ENCODE results near the gene CHD9NB. TPM values are rescaled to one million over a fixed set of nuclear protein-coding genes. Genes with fewer than 3 reads are reported as not detected.

Gene CHD9NB
- total and polyA plus RNA-seq, 10 of the 15 experiments (the other 5 are each of a cell fraction or from before 2014, with no cell fraction given): 0.14 to 1.6 (median 0.73) TPM

- Histone ChIP-seq H3K4me3 (peak overlapping the region; percentile 27; the same call in 1 of the 2 replicates), H2AFZ (ENCODE audit: control insufficient read depth, low read depth, low read length) (peak overlapping the region; percentile 33), H3K9ac (ENCODE audit: control insufficient read depth, insufficient read depth, low read length) (no peak overlapping the region; the same call in 1 of the 2 replicates), H3K27me3 (replicated peaks in 1 of 2; ENCODE audit: control insufficient read depth in 2 of 2, insufficient read depth in 2 of 2, low read length in 1 of 2) (no peaks in the 10 kb centered on the region), H4K20me1 (ENCODE audit: control insufficient read depth, insufficient read depth) (no peaks in the 10 kb centered on the region), H3K36me3 (ENCODE audit: control insufficient read depth in 2 of 2, insufficient read depth in 2 of 2, low read length in 1 of 2) (no peaks in the 10 kb centered on the region), H3K9me3 (replicated peaks; ENCODE audit: control insufficient read depth, insufficient read depth, low read length) (no peaks in the 10 kb centered on the region), H3K4me1 (ENCODE audit: control insufficient read depth, insufficient read depth, low read length) (peaks cover 3% of the 10 kb centered on the region; the same call in 1 of the 2 replicates), H3K4me2 (ENCODE audit: control insufficient read depth, insufficient read depth) (peak overlapping the region; percentile 48), H3K27ac (ENCODE audit: control insufficient read depth, insufficient read depth) (no peak overlapping the region), H3K79me2 (ENCODE audit: control insufficient read depth, insufficient read depth, low read length) (no peaks in the 10 kb centered on the region)
- ChIA-PET SMC1A (ENCODE audit: uncharacterized antibody, unreplicated experiment) (interaction anchor here (1.1 kb wide), 1 partner anchor 166 kb away, joined by 4 read pairs; no protein-coding TSS in a partner anchor), POLR2A (no interaction called here), RAD21 (ENCODE audit: unreplicated experiment) (no interaction called here), CTCF (interaction anchor here (0.6 to 0.9 kb wide), 3 partner anchors 19 to 64 kb away, joined by 3 read pairs; no protein-coding TSS in a partner anchor)
- no peak for DNase-seq (ENCODE audit: low read depth, low spot score)
- intact Hi-C loops (cut with micrococcal nuclease; ENCODE audit: unreplicated experiment) (no loop called here), in situ Hi-C loops (cut with MboI) (no loop called here)
- 42% methylated on average over 4 of the region's 4 CpGs for WGBS (ENCODE audit: insufficient coverage, insufficient replicate concordance, low lambda C conversion rate, missing lambda C conversion rate)
- TF ChIP-seq BCLAF1 (IDR thresholded peaks at IDR 0.05) (no peak), CEBPB (IDR thresholded peaks at IDR 0.05; ENCODE audit: borderline replicate concordance in 1 of 2, low read depth in 2 of 2, low read length in 2 of 2) (no peak), RFX5 (IDR thresholded peaks at IDR 0.05; ENCODE audit: low read depth, low read length) (no peak), TCF3 (IDR thresholded peaks at IDR 0.05; ENCODE audit: borderline replicate concordance, insufficient read depth, low read depth, low read length) (no peak), SMAD5 (IDR thresholded peaks at IDR 0.05; ENCODE audit: low read depth) (no peak), BMI1 (IDR thresholded peaks at IDR 0.05; ENCODE audit: borderline replicate concordance) (no peak), HDGF (IDR thresholded peaks at IDR 0.05) (no peak), MTA2 (IDR thresholded peaks at IDR 0.05; ENCODE audit: low read depth) (no peak)
- BruUV-seq (replicated peaks): no TSS peak
- no peak for FAIRE-seq
- peak; percentile 63 for ATAC-seq
Measured at GRCh38 chr16:53041320-53042051, 11.2 kb downstream of the CHD9NB start.

All from GM12878 (cell line).